GM18499 (cell line): Measurements from ENCODE around the gene PHKG1.
"Not testable (repeated sequence)": the region's sequence is repeated elsewhere in the genome, so short reads cannot be mapped to it uniquely, and the experiment has no call there.

Experiments
- ATAC-seq: cut with Tn5 transposase; IDR thresholded peaks from one replicate; pipeline ENCODE4 v1.9.1; 2021; ENCODE audit warnings: moderate number of reproducible peaks; ENCODE audit not compliant: insufficient read depth, unreplicated experiment

Gene PHKG1

GRCh38 chr7:56086761-56087160 is 6.0 kb downstream of the PHKG1 start:
- no peak for ATAC-seq

GRCh38 chr7:56083150-56083785 is 9.5 kb downstream of the PHKG1 start:
- ATAC-seq, result no peak

GRCh38 chr7:56081626-56082340 is 11.0 kb downstream of the PHKG1 start:
- no peak for ATAC-seq

- not testable (repeated sequence) for ATAC-seq
These were observed 11.9 kb downstream of the PHKG1 start for GRCh38 chr7:56080726-56081435.

GRCh38 chr7:56079450-56080185 is 13.1 kb downstream of the PHKG1 start:
- no peak for ATAC-seq

- ATAC-seq, result no peak
These were observed 14.6 kb downstream of the PHKG1 start for GRCh38 chr7:56078196-56078595.

- no peak for ATAC-seq
These were observed 15.1 kb downstream of the PHKG1 start for GRCh38 chr7:56077681-56078080.

GRCh38 chr7:56074371-56074791 is 18.4 kb downstream of the PHKG1 start:
- peak; percentile 84 for ATAC-seq

GRCh38 chr7:56066376-56066775 is 26.4 kb downstream of the PHKG1 start:
- not testable (repeated sequence) for ATAC-seq

- peak; percentile 59 for ATAC-seq
These were observed 28.7 kb downstream of the PHKG1 start, which contains the start of gene SUMF2 for GRCh38 chr7:56063882-56064625. TSS of gene SUMF2 (plus strand) at chr7:56064286. CDS start at chr7:56064312, 26 bp downstream.

GRCh38 chr7:56063500-56063881 is 29.3 kb downstream of the PHKG1 start:
- no peak for ATAC-seq

GRCh38 chr7:56062382-56062781 is 30.4 kb downstream of the PHKG1 start:
- ATAC-seq, result no peak

GRCh38 chr7:56053993-56054392 is 38.8 kb downstream of the PHKG1 start:
- no peak for ATAC-seq

- ATAC-seq, result no peak
These were observed 39.4 kb downstream of the PHKG1 start for GRCh38 chr7:56053379-56053778.

- ATAC-seq, result peak; percentile 79
These were observed 41.2 kb downstream of the PHKG1 start, which contains the start of the genes CCT6A and PSPH for GRCh38 chr7:56051339-56052191. TSS of gene CCT6A (plus strand) at chr7:56051765. CDS start at chr7:56051849, 84 bp downstream. TSS of gene PSPH (minus strand) at chr7:56051444. CDS start at chr7:56021212, 30,232 bp downstream.

- ATAC-seq, result no peak
These were observed 41.8 kb downstream of the PHKG1 start for GRCh38 chr7:56051053-56051338.

GRCh38 chr7:56048763-56049162 is 44.0 kb downstream of the PHKG1 start:
- ATAC-seq, result not testable (repeated sequence)

- no peak for ATAC-seq
These were observed 44.5 kb downstream of the PHKG1 start for GRCh38 chr7:56048245-56048644.
